H1 (cell line): ENCODE measurements around the gene LSM7. TPM values are rescaled to one million over a fixed set of nuclear protein-coding genes. Genes with fewer than 3 reads are reported as not detected.
A peak's percentile ranks its signal among the peaks of the same experiment; 100 is the strongest.

Source experiments
- CTCF ChIA-PET: fragments of 300-600 bp; sonication (Branson Sonifier 250); formaldehyde crosslinking; loops from one replicate; lab custom pipeline; 2021; ENCODE audit not compliant: partially characterized antibody; lab: Charles Lee
- POLR2A ChIA-PET: fragments of 300-600 bp; sonication (Branson Sonifier 250); formaldehyde crosslinking; loops from one replicate; lab custom pipeline; 2021; ENCODE audit warnings: inconsistent platforms; ENCODE audit not compliant: partially characterized antibody; lab: Charles Lee
- DNase-seq, 2 experiments: peaks; one replicate each; pipeline versions ENCODE4 v3.0.0 to v3.0.0-alpha.2; 2010 to 2022; ENCODE audit warnings: low spot score in 2 of 2, low read depth in 1 of 2, mixed read lengths in 1 of 2
- FAIRE-seq: peaks from 2 replicates; lab custom pipeline; 2011; peaks lifted over from hg19 to GRCh38; lab: Jason Lieb, UNC
- H2AFZ ChIP-seq: 2 replicates; pipeline ENCODE4 v1.8.1; 2012; ENCODE audit warnings: low read length, inconsistent platforms
- H2AK5ac ChIP-seq: 2 replicates; pipeline ENCODE4 v1.6.1; 2013; ENCODE audit warnings: low read depth, low read length
- H2BK120ac ChIP-seq: replicated peaks from 2 replicates; pipeline ENCODE3; 2013; ENCODE audit warnings: low read depth, low read length, inconsistent platforms
- H2BK12ac ChIP-seq: 2 replicates; pipeline ENCODE4 v1.6.1; 2013; ENCODE audit warnings: low read depth, low read length
- H2BK15ac ChIP-seq: 2 replicates; pipeline ENCODE4 v1.6.1; 2013; ENCODE audit warnings: low read length
- H2BK20ac ChIP-seq: 2 replicates; pipeline ENCODE4 v1.6.1; 2013; ENCODE audit warnings: low read length
- H2BK5ac ChIP-seq: 2 replicates; pipeline ENCODE4 v1.6.1; 2013; ENCODE audit warnings: low read depth, low read length
- H3K14ac ChIP-seq: 2 replicates; pipeline ENCODE4 v1.6.1; 2013; ENCODE audit warnings: inconsistent platforms; ENCODE audit not compliant: insufficient read length
- H3K18ac ChIP-seq: 2 replicates; pipeline ENCODE4 v1.6.1; 2013; ENCODE audit warnings: low read length; ENCODE audit errors: extremely low read depth
- H3K23ac ChIP-seq: 2 replicates; pipeline ENCODE4 v1.6.1; 2013; ENCODE audit warnings: inconsistent platforms; ENCODE audit not compliant: insufficient read length
- H3K23me2 ChIP-seq: 2 replicates; pipeline ENCODE4 v1.6.1; 2013; ENCODE audit warnings: low read depth, low read length
- H3K27ac ChIP-seq: 2 replicates; pipeline ENCODE4 v1.6.1; 2011; ENCODE audit warnings: low read depth, low read length, inconsistent platforms
- H3K27me3 ChIP-seq, 4 experiments: replicated peaks in 1 of 4; 1 replicate in 1 of 4; 2 replicates in 3 of 4; pipeline versions ENCODE4 v1.6.1 to v1.8.1; 2011 to 2013; ENCODE audit warnings: low read length in 3 of 4, mild to moderate bottlenecking in 3 of 4, inconsistent platforms in 2 of 4, mixed read lengths in 2 of 4, moderate library complexity in 1 of 4; ENCODE audit not compliant: control insufficient read depth in 3 of 4, insufficient read depth in 3 of 4; ENCODE audit errors: extremely low read depth in 1 of 4
- H3K36me3 ChIP-seq, 4 experiments: 2 replicates each; pipeline versions ENCODE4 v1.6.1 to v1.8.1; 2011 to 2013; ENCODE audit warnings: mild to moderate bottlenecking in 4 of 4, low read length in 3 of 4, moderate library complexity in 2 of 4, control low read depth in 1 of 4, inconsistent platforms in 1 of 4; ENCODE audit not compliant: insufficient read depth in 4 of 4, control insufficient read depth in 2 of 4
- H3K4ac ChIP-seq: replicated peaks from 2 replicates; pipeline ENCODE3; 2013; ENCODE audit warnings: low read length, low read depth, mixed read lengths, inconsistent platforms; ENCODE audit not compliant: insufficient read length
- H3K4me1 ChIP-seq, 4 experiments: replicated peaks in 1 of 4; 1 replicate in 1 of 4; 2 replicates in 3 of 4; pipeline versions ENCODE4 v1.6.1 to v1.8.1; 2011 to 2013; ENCODE audit warnings: low read length in 3 of 4, inconsistent platforms in 2 of 4, mixed read lengths in 1 of 4; ENCODE audit not compliant: insufficient read depth in 4 of 4, control insufficient read depth in 3 of 4
- H3K4me2 ChIP-seq, 2 experiments: 2 replicates each; pipeline versions ENCODE4 v1.6.1 to v1.8.1; 2011 to 2013; ENCODE audit warnings: low read depth in 2 of 2, low read length in 2 of 2, control low read depth in 1 of 2, inconsistent platforms in 1 of 2, mild to moderate bottlenecking in 1 of 2; ENCODE audit not compliant: insufficient read depth in 1 of 2
- H3K4me3 ChIP-seq, 4 experiments: fragments of 200-600, 300-600 bp in 1 of 4; sonication (generic), shearing (Covaris generic), sonication (Bioruptor Twin) in 1 of 4; 2 replicates each; pipeline versions ENCODE4 v1.5.1 to v1.8.1; 2011 to 2016; ENCODE audit warnings: low read length in 4 of 4, low read depth in 3 of 4, control low read depth in 2 of 4, inconsistent platforms in 2 of 4, mild to moderate bottlenecking in 2 of 4, mixed read lengths in 1 of 4, moderate library complexity in 1 of 4; ENCODE audit not compliant: insufficient read depth in 2 of 4; ENCODE audit errors: extremely low read depth in 1 of 4
- H3K56ac ChIP-seq: replicated peaks from 2 replicates; pipeline ENCODE3; 2013; ENCODE audit warnings: low read depth, mild to moderate bottlenecking, mixed read lengths, low read length, inconsistent platforms; ENCODE audit not compliant: insufficient read length
- H3K79me1 ChIP-seq: 2 replicates; pipeline ENCODE4 v1.6.1; 2013; ENCODE audit warnings: low read depth, low read length, control low read depth
- H3K79me2 ChIP-seq, 2 experiments: 2 replicates each; pipeline versions ENCODE4 v1.6.1 to v1.8.1; 2012 to 2013; ENCODE audit warnings: low read length in 2 of 2, mild to moderate bottlenecking in 2 of 2, inconsistent platforms in 1 of 2; ENCODE audit not compliant: insufficient read depth in 2 of 2, control insufficient read depth in 1 of 2
- H3K9ac ChIP-seq, 4 experiments: replicated peaks in 1 of 4; 1 replicate in 1 of 4; 2 replicates in 3 of 4; pipeline versions ENCODE4 v1.6.1 to v1.8.1; 2011 to 2013; ENCODE audit warnings: low read depth in 3 of 4, low read length in 3 of 4, control low read depth in 2 of 4, mild to moderate bottlenecking in 2 of 4, moderate library complexity in 2 of 4, inconsistent platforms in 1 of 4; ENCODE audit errors: extremely low read depth in 1 of 4
- H3K9me3 ChIP-seq, 2 experiments: 2 replicates each; pipeline versions ENCODE4 v1.6.1 to v1.8.1; 2012 to 2013; ENCODE audit warnings: mild to moderate bottlenecking in 2 of 2, moderate library complexity in 2 of 2, control low read depth in 1 of 2, inconsistent platforms in 1 of 2, low read depth in 1 of 2, low read length in 1 of 2, mixed read lengths in 1 of 2; ENCODE audit not compliant: insufficient read depth in 2 of 2
- H4K20me1 ChIP-seq, 2 experiments: replicated peaks in 1 of 2; 2 replicates each; pipeline versions ENCODE3 to v1.8.1; 2011 to 2013; ENCODE audit warnings: inconsistent platforms in 2 of 2, low read length in 2 of 2, mild to moderate bottlenecking in 1 of 2; ENCODE audit not compliant: insufficient read depth in 2 of 2, control insufficient read depth in 1 of 2
- H4K5ac ChIP-seq: 2 replicates; pipeline ENCODE4 v1.6.1; 2013; ENCODE audit warnings: low read length, low read depth, mixed read lengths, inconsistent platforms; ENCODE audit not compliant: insufficient read length
- H4K8ac ChIP-seq: 2 replicates; pipeline ENCODE4 v1.8.0; 2013; ENCODE audit warnings: mild to moderate bottlenecking, moderate library complexity, low read length, inconsistent platforms; ENCODE audit not compliant: insufficient read depth; ENCODE audit errors: extremely low read depth
- H4K91ac ChIP-seq: replicated peaks from 2 replicates; pipeline ENCODE3; 2013; ENCODE audit warnings: low read length, mixed read lengths, inconsistent platforms; ENCODE audit not compliant: insufficient read length
- ATF2 ChIP-seq: IDR thresholded peaks from 2 replicates; pipeline ENCODE4 v1.6.1; 2012; ENCODE audit warnings: low read length, inconsistent platforms
- CTCF ChIP-seq, 3 experiments: IDR thresholded peaks; 1 replicate in 2 of 3; 2 replicates in 1 of 3; pipeline versions ENCODE4 v1.5.1 to v1.6.1; 2011; ENCODE audit warnings: low read length in 3 of 3, mild to moderate bottlenecking in 3 of 3, inconsistent platforms in 2 of 3, low read depth in 1 of 3, moderate library complexity in 1 of 3; ENCODE audit not compliant: insufficient read depth in 1 of 3; ENCODE audit errors: control extremely low read depth in 1 of 3
- FOSL1 ChIP-seq: IDR thresholded peaks from 2 replicates; pipeline ENCODE4 v1.6.1; 2011; ENCODE audit warnings: mild to moderate bottlenecking, low read depth, low read length, moderate library complexity; ENCODE audit not compliant: insufficient read depth
- JUN ChIP-seq: IDR thresholded peaks from 2 replicates; pipeline ENCODE4 v1.6.1; 2011; ENCODE audit warnings: low read depth, mild to moderate bottlenecking, improper control_type of control experiment, low read length
- RAD21 ChIP-seq, 2 experiments: IDR thresholded peaks in 1 of 2; conservative IDR thresholded peaks in 1 of 2; 2 replicates each; pipeline ENCODE4 v1.6.1; 2011; ENCODE audit warnings: low read depth in 2 of 2, low read length in 2 of 2, improper control_type of control experiment in 1 of 2, inconsistent platforms in 1 of 2, mild to moderate bottlenecking in 1 of 2, moderate library complexity in 1 of 2
- SIX5 ChIP-seq: IDR thresholded peaks from 2 replicates; pipeline ENCODE4 v1.6.1; 2011; ENCODE audit warnings: mild to moderate bottlenecking, low read depth, low read length
- WGBS, 2 experiments: shearing (Covaris generic) in 1 of 2; methylation state at CpG; one replicate each; pipeline versions ENCODE4 v1.1.6 to v1.1.7; 2013 to 2015; ENCODE audit warnings: low lambda C conversion rate in 2 of 2, mixed read lengths in 2 of 2, inconsistent platforms in 1 of 2, low coverage in 1 of 2, missing lambda C conversion rate in 1 of 2; ENCODE audit not compliant: insufficient replicate concordance in 2 of 2, insufficient coverage in 1 of 2, insufficient read length in 1 of 2; ENCODE audit errors: extremely low coverage in 1 of 2, missing lambda C conversion rate in 1 of 2; 5-methylcytosine and 5-hydroxymethylcytosine counted together
- polyA plus RNA-seq, 7 experiments: library from polyadenylated mRNA; depleted of rRNA in 3 of 7; stranded (reverse) in 5 of 7; unstranded in 2 of 7; fragments of >200 nt in 5 of 7; fragments of 200-250 nt in 2 of 7; gene quantifications; 1 replicate in 5 of 7; 2 replicates in 1 of 7; 4 replicates in 1 of 7; pipeline versions ENCODE4 v1.2.1 to v1.2.3, GENCODE V29; 2011 to 2013; ENCODE audit warnings: missing spikeins in 2 of 7, mixed read lengths in 2 of 7
- total RNA-seq: library from RNA; stranded (reverse); fragmentation: NEBNext Ultra II Directional; extraction: Animal tissue kit (Norgen Biotek cat#: 25700); gene quantifications from 2 replicates; pipeline ENCODE4 v1.2.1, GENCODE V29; 2021

The LSM7 gene
- total and polyA plus RNA-seq, 2 of the 8 experiments (the other 6 are each of a cell fraction or from before 2014, with no cell fraction given), result 228 to 1,335 TPM

DNA sequence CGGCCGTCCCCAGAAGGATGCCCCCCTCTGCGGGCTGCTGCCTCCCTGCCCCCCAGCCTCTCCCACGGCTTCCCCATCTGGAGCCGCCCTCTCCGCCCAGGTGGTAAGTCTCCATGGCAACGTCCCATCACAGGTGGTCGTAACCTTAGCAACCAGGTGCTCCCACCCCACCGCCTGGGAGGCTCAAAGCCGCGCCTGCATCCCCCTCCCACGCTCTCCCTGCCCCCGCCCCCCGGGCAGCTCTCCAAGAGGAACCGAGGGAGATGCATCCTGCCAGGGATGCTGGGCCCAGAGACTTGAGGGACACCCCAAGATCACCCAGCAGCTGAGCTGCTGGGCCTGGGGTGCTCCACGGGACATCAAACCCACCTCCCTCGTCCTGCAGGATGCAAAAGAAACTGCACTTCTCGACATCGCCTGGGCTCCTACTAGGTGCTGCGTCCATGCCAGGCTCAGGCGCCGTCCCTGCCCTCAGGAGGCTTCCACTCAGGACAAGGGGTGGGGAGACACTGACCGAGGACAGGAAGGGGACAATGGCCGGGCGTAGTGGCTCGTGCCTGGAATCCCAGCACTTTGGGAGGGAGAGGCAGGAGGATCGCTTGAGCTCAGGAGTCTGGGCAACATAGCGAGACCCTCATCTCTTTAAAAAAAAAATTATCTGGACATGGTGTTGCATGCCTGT, 15.4 kb downstream of the LSM7 start:
- Histone ChIP-seq H3K79me2 (no peaks in the 10 kb centered on the region), H2AK5ac (peak overlapping the region; percentile 93), H3K9ac (no peak overlapping the region), H2BK120ac (no peak overlapping the region), H4K20me1 (no peaks in the 10 kb centered on the region), H3K14ac (no peak overlapping the region), H3K27me3 (peaks cover 6 to 14% (median 12%) of the 10 kb centered on the region in 4 experiments), H3K36me3 (no peaks in the 10 kb centered on the region), H3K23ac (no peak overlapping the region), H3K4me3 (peak overlapping the region in 1 of 4 experiments; percentile 42; a peak in 2 of 8 replicates), H4K8ac (peak overlapping the region; percentile 46; the same call in 1 of the 2 replicates), H2BK12ac (no peak overlapping the region), H4K5ac (no peak overlapping the region), H2BK5ac (no peak overlapping the region), H3K4me1 (peaks cover 0 to 8% (median under 1%) of the 10 kb centered on the region in 4 experiments; a peak in 4 of 7 replicates), H2BK15ac (peak overlapping the region; percentile 25; the same call in 1 of the 2 replicates), H3K18ac (no peak overlapping the region; the same call in 1 of the 2 replicates), H2BK20ac (no peak overlapping the region; the same call in 1 of the 2 replicates), H3K4ac (no peak overlapping the region), H3K9me3 (no peaks in the 10 kb centered on the region), H3K23me2 (peaks cover 2% of the 10 kb centered on the region; the same call in 1 of the 2 replicates), H4K91ac (no peak overlapping the region), H3K4me2 (peak overlapping the region; percentile 5 to 60; a peak in 2 of 4 replicates), H3K56ac (no peak overlapping the region), H2AFZ (no peak overlapping the region), H3K79me1 (no peaks in the 10 kb centered on the region), H3K27ac (no peak overlapping the region)
- ChIA-PET CTCF (interaction anchor here (0.9 to 9.8 kb wide), 2 partner anchors 37 to 67 kb away, joined by 3 to 106 read pairs; no protein-coding TSS in a partner anchor), POLR2A (interaction anchor here (0.6 to 1.6 kb wide), 3 partner anchors 10 to 55 kb away, joined by 3 to 6 read pairs (median 3); no protein-coding TSS in a partner anchor)
- FAIRE-seq (no peak), DNase-seq (peak in 1 of 2 experiments; percentile 81)
- WGBS, 2 experiments, result 57% methylated on average over 21 of the region's 28 CpGs; no CpG with 5 or more reads in 1 of the 2 experiments
- TF ChIP-seq CTCF (IDR thresholded peaks at IDR 0.05; ENCODE audit: control extremely low read depth in 1 of 3, insufficient read depth in 1 of 3, low read depth in 1 of 3, low read length in 3 of 3) (peak in 1 of 3 experiments; percentile 6; a peak in 1 of 4 replicates), ATF2 (no peak), JUN (no peak), FOSL1 (no peak), SIX5 (no peak), RAD21 (IDR thresholded peaks at IDR 0.05 in 1 of 2, conservative IDR thresholded peaks at IDR 0.05 in 1 of 2; ENCODE audit: low read depth in 2 of 2, low read length in 2 of 2) (no peak)
